ENCODE data around the gene TRMT11. TPM values are rescaled to one million over a fixed set of nuclear protein-coding genes. Genes with fewer than 3 reads are reported as not detected.

TRMT11 gene
- total RNA-seq, 1 experiment from 2014 or later, result 27.7 TPM

DNA sequence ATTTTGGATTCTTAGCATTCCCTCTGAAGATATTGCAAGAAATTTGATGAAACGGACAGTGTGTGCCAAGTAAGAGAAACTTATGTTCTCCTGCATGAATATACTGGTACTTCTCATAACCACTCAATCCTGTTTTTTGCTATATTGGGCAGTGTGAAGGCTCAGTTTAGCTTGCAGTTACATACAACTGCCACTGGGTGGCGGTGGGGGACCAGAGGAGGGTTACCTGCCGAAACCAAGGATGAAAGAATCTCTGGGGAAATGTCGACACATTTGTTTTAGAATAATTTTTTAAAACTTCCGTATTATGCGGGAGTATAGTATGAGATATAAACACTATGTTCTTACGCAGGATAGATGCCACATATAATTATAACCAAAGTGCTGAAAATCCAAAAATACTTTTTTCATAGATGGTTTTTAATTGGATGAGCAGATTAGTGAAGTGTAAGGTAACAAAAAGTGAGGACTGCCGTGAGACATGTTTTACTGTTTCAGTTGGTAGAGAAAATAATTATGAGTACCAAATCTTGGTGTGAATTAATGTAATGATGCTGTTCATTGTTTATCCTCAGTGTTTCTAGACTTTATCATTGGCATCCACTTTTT lies 9.7 kb downstream of the TRMT11 start:
- Mint-ChIP-seq H3K4me3 (ENCODE audit: low read depth, unreplicated experiment) (no peak overlapping the region), H3K9me3 (ENCODE audit: low read depth, unreplicated experiment) (no peaks in the 10 kb centered on the region), H3K36me3 (ENCODE audit: insufficient read depth, unreplicated experiment) (peaks cover 11% of the 10 kb centered on the region), H3K4me1 (ENCODE audit: low read depth, unreplicated experiment) (peaks cover 12% of the 10 kb centered on the region), H3K27ac (ENCODE audit: unreplicated experiment) (no peak overlapping the region), H3K27me3 (ENCODE audit: unreplicated experiment) (no peaks in the 10 kb centered on the region)
- CTCF ChIA-PET, result interaction anchor here (1.0 kb wide), 1 partner anchor 1271 kb away, joined by 3 read pairs; the partner anchor contains the start of gene RNF146
- intact Hi-C loops (cut with micrococcal nuclease; ENCODE audit: unreplicated experiment), result loop anchor here (2.0 kb wide), 1 partner anchor 1125 kb away; no protein-coding TSS in a partner anchor
- no TSS peak for BruUV-seq (replicated peaks)
- TF ChIP-seq, protein P1, sequence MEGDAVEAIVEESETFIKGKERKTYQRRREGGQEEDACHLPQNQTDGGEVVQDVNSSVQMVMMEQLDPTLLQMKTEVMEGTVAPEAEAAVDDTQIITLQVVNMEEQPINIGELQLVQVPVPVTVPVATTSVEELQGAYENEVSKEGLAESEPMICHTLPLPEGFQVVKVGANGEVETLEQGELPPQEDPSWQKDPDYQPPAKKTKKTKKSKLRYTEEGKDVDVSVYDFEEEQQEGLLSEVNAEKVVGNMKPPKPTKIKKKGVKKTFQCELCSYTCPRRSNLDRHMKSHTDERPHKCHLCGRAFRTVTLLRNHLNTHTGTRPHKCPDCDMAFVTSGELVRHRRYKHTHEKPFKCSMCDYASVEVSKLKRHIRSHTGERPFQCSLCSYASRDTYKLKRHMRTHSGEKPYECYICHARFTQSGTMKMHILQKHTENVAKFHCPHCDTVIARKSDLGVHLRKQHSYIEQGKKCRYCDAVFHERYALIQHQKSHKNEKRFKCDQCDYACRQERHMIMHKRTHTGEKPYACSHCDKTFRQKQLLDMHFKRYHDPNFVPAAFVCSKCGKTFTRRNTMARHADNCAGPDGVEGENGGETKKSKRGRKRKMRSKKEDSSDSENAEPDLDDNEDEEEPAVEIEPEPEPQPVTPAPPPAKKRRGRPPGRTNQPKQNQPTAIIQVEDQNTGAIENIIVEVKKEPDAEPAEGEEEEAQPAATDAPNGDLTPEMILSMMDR (IDR thresholded peaks at IDR 0.05; ENCODE audit: unreplicated experiment), result peak; percentile 77
- DNase-seq, result peak; percentile 72

DNA sequence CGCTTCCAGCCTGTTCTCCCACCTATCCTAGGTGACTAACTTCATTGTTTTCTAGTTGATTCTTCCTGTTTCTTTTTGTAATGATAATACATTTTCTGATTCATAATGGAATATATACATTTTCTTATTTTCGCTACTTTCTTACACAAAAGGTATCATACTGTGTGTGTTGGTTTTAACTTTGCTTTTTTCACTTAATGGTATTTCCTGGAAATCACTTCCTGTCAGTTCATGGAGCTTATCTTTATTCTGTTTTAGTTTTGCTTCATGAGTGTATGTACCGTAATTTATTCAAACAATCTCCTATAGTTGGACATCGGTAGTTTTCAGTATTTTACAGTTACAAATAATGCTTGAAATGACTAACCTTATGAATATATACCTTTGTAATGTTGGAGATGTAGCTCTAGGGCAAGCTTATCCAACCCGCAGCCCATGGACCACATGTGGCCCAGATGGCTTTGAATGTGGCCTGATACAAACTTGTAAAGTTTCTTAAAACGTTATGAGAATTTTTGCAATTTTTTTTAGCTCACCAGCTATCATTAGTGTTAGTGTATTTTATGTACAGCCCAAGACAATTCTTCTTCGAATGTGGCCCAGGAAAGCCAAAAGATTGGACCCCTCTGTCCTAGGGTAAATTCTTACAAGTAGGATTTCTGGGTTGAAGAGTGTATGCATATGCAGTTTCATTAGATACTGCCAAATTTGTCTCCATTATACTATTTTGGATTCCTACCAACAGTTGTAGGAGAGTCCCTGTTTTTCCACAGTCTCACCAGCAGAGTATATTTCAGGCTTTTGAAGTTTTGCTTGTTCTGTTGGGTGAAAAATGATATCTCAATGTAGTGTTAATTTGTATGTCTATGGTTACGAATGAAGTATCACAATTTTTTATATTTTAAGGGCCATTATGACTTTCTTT lies 16.7 kb downstream of the TRMT11 start:
- CTCF ChIA-PET, result no interaction called here
- no peak for DNase-seq
- TF ChIP-seq, protein P1 (IDR thresholded peaks at IDR 0.05; ENCODE audit: unreplicated experiment), result no peak
- H3K4me3 Mint-ChIP-seq (ENCODE audit: low read depth, unreplicated experiment), result no peak overlapping the region
- intact Hi-C loops (cut with micrococcal nuclease; ENCODE audit: unreplicated experiment), result no loop called here
- no peak overlapping the region for H3K27ac Mint-ChIP-seq (ENCODE audit: unreplicated experiment)
- BruUV-seq (replicated peaks), result no TSS peak
- no peaks in the 10 kb centered on the region for H3K27me3 Mint-ChIP-seq (ENCODE audit: unreplicated experiment)
- H3K4me1 Mint-ChIP-seq (ENCODE audit: low read depth, unreplicated experiment), result peaks cover 8% of the 10 kb centered on the region
- peaks cover 13% of the 10 kb centered on the region for H3K36me3 Mint-ChIP-seq (ENCODE audit: insufficient read depth, unreplicated experiment)
- no peaks in the 10 kb centered on the region for H3K9me3 Mint-ChIP-seq (ENCODE audit: low read depth, unreplicated experiment)

DNA sequence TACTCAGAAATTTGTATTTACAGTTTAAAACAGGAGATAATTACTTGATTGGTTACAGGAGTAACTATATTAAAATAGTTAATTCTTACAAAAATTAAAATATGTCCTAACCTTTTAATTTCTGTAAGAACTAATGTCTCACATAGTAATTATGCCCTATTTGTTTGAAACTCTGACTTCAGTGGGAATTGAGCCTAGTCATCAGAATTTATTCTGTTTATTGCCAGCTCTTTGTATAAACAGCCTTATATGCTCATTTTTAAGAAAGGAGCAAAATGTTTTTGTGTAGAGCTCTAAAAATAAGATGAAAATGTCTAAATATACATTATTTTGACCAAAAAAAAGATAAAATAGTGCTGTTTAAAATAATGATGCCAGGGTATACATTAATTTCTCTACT lies 21.5 kb downstream of the TRMT11 start:
- CTCF ChIA-PET, result no interaction called here
- no peak overlapping the region for H3K4me3 Mint-ChIP-seq (ENCODE audit: low read depth, unreplicated experiment)
- intact Hi-C loops (cut with micrococcal nuclease; ENCODE audit: unreplicated experiment), result no loop called here

DNA sequence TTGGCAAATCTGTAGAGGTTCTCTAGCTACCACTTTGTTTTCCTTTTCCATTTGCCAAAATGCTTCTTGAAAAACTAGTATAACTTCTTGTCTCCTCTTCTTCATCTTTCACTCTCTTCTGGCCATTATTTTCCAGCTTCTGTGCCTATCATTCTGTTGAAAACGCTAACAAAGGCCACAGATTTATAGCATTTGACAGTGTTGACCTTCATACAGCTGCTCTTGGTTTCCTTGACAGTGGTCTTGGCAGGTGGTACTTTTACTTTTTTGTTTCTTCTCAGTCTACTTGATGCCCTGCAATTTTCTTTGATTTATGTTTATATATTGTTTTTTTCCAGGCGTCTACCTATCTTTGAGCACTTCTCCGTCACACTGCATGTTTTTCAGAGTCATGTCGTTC lies 23.7 kb downstream of the TRMT11 start:
- intact Hi-C loops (cut with micrococcal nuclease; ENCODE audit: unreplicated experiment), result no loop called here
- H3K27me3 Mint-ChIP-seq (ENCODE audit: unreplicated experiment), result no peaks in the 10 kb centered on the region
- H3K4me1 Mint-ChIP-seq (ENCODE audit: low read depth, unreplicated experiment), result no peaks in the 10 kb centered on the region
- H3K9me3 Mint-ChIP-seq (ENCODE audit: low read depth, unreplicated experiment), result no peaks in the 10 kb centered on the region
- TF ChIP-seq, protein P1 (IDR thresholded peaks at IDR 0.05; ENCODE audit: unreplicated experiment), result no peak
- CTCF ChIA-PET, result no interaction called here
- H3K27ac Mint-ChIP-seq (ENCODE audit: unreplicated experiment), result no peak overlapping the region
- no TSS peak for BruUV-seq (replicated peaks)
- peaks cover 13% of the 10 kb centered on the region for H3K36me3 Mint-ChIP-seq (ENCODE audit: insufficient read depth, unreplicated experiment)
- no peak for DNase-seq
- H3K4me3 Mint-ChIP-seq (ENCODE audit: low read depth, unreplicated experiment), result no peak overlapping the region

More for the DNA sequence above, 21.5 kb downstream of the TRMT11 start:
- Mint-ChIP-seq H3K36me3 (ENCODE audit: insufficient read depth, unreplicated experiment) (peaks cover 13% of the 10 kb centered on the region), H3K27me3 (ENCODE audit: unreplicated experiment) (no peaks in the 10 kb centered on the region), H3K4me1 (ENCODE audit: low read depth, unreplicated experiment) (peaks cover under 1% of the 10 kb centered on the region), H3K27ac (ENCODE audit: unreplicated experiment) (no peak overlapping the region), H3K9me3 (ENCODE audit: low read depth, unreplicated experiment) (no peaks in the 10 kb centered on the region)
- no peak for DNase-seq
- TF ChIP-seq, protein P1 (IDR thresholded peaks at IDR 0.05; ENCODE audit: unreplicated experiment), result no peak
- no TSS peak for BruUV-seq (replicated peaks)
